Measurements from ENCODE around the gene CRB3.

Gene CRB3

GRCh38 chr19:6429419-6430221 lies 34.5 kb upstream of the CRB3 start:
- TF ChIP-seq CTCF (IDR thresholded peaks at IDR 0.05; ENCODE audit: extremely low read depth, missing control alignments): no peak
- no peak for DNase-seq (ENCODE audit: low spot score)

GRCh38 chr19:6431891-6432290 lies 32.2 kb upstream of the CRB3 start:
- no peak for DNase-seq (ENCODE audit: low spot score)
- TF ChIP-seq CTCF (IDR thresholded peaks at IDR 0.05; ENCODE audit: extremely low read depth, missing control alignments): no peak

GRCh38 chr19:6433165-6433564 lies 30.9 kb upstream of the CRB3 start:
- no peak for TF ChIP-seq CTCF (IDR thresholded peaks at IDR 0.05; ENCODE audit: extremely low read depth, missing control alignments)
- no peak for DNase-seq (ENCODE audit: low spot score)

GRCh38 chr19:6433663-6434062 lies 30.4 kb upstream of the CRB3 start, which contains the start of gene SLC25A41:
TSS of gene SLC25A41 (minus strand) at chr19:6433763. CDS start at chr19:6433693, 70 bp downstream.
- TF ChIP-seq CTCF (IDR thresholded peaks at IDR 0.05; ENCODE audit: extremely low read depth, missing control alignments): no peak
- no peak for DNase-seq (ENCODE audit: low spot score)

GRCh38 chr19:6439743-6440142 lies 24.3 kb upstream of the CRB3 start:
- no peak for TF ChIP-seq CTCF (IDR thresholded peaks at IDR 0.05; ENCODE audit: extremely low read depth, missing control alignments)
- DNase-seq (ENCODE audit: low spot score): no peak

GRCh38 chr19:6440905-6441304 lies 23.2 kb upstream of the CRB3 start:
- no peak for TF ChIP-seq CTCF (IDR thresholded peaks at IDR 0.05; ENCODE audit: extremely low read depth, missing control alignments)
- DNase-seq (ENCODE audit: low spot score): no peak

GRCh38 chr19:6442087-6442688 lies 21.9 kb upstream of the CRB3 start:
- no peak for TF ChIP-seq CTCF (IDR thresholded peaks at IDR 0.05; ENCODE audit: extremely low read depth, missing control alignments)

More at GRCh38 chr19:6442087-6442688, 21.9 kb upstream of the CRB3 start:
- no peak for DNase-seq (ENCODE audit: low spot score)
